ENCODE results near the gene MRPL44. TPM values are rescaled to one million over a fixed set of nuclear protein-coding genes. Genes with fewer than 3 reads are reported as not detected.
A peak's percentile ranks its signal among the peaks of the same experiment; 100 is the strongest.

Gene MRPL44
- 55.9 and 58.6 TPM in 2 replicates for total RNA-seq (2014; rRNA removed; shearing (Covaris generic))

GRCh38 chr2:223957092-223957851 is at the start of gene MRPL44:
Gene MRPL44 (plus strand): TSS chr2:223957463. CDS start chr2:223957473, 10 bp downstream.
- no peaks in the 10 kb centered on the region for H3K9me3 ChIP-seq (replicated peaks)
- H3K4me3 ChIP-seq: peak within 1 kb of the TSS; percentile 87
- H3K36me3 ChIP-seq: peaks cover 20% of the 10 kb centered on the region
- peak; percentile 98 for DNase-seq
- peak within 1 kb of the TSS; percentile 76 for H3K27ac ChIP-seq
- no peaks in the 10 kb centered on the region for H3K27me3 ChIP-seq
- peaks cover 29% of the 10 kb centered on the region for H3K4me1 ChIP-seq

GRCh38 chr2:223908304-223908998 is 48.8 kb upstream of the MRPL44 start:
- Histone ChIP-seq H3K9me3 (replicated peaks) (no peaks in the 10 kb centered on the region), H3K27me3 (no peaks in the 10 kb centered on the region), H3K4me3 (no peak overlapping the region), H3K36me3 (peaks cover 24% of the 10 kb centered on the region), H3K27ac (no peak overlapping the region), H3K4me1 (no peaks in the 10 kb centered on the region)
- DNase-seq: no peak

DNA sequence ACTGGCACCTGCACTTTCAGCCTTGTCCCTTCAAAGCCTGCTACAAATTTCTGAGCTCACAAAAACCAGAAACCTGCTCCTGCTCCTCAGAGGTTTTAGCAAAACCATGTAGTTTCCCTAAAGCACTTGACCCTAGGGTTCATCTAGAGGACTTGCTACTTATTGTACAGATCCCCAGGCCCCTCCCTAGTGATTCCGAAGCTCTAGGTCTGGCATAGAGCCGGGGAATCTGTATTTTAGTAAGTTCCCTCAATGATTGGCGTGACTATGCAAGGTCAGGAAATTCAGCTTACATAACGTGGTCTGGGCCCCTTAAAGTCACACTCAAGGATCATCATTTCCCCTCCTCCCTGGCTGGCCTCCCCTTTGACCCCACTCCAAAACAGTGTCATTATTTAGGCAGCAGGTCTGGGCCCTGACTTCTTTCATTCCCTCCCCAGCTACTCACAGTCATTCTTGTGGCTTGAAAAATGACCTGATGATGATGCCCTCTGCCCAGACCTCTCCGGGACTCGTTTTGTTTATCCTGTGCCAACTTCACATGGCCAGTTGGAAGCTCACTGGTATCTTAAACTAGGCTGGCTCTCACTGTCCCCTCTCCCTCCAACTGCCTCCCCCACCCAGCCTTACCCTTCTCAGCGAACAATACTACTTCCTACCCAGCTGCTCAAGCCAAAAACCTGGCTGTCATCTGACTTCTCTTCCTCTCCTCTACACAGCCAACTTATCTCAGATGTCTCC is 48.1 kb upstream of the MRPL44 start:
- Histone ChIP-seq H3K27ac (no peak overlapping the region), H3K9me3 (replicated peaks) (no peaks in the 10 kb centered on the region), H3K4me3 (no peak overlapping the region), H3K4me1 (no peaks in the 10 kb centered on the region), H3K27me3 (no peaks in the 10 kb centered on the region), H3K36me3 (peaks cover 19% of the 10 kb centered on the region)
- no peak for DNase-seq

DNA sequence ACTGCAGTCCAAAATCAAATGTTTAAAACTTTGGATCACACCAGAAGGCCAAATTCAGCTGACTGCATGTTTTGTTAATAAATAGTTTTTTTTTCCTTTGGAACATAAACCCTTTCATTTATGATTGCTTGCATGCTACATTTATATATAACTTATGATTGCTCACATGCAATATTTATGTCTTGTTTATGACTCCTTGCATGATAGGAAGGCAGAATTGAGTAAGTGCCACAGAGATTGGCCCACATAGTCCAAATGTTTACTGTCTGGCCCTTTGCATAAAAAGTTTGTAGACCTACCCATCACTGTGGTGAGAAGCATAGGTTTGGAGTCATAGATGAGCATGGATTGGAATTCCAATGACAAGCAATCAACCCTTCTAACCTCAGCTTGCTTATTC is 42.9 kb upstream of the MRPL44 start:
- Histone ChIP-seq H3K27ac (no peak overlapping the region), H3K4me3 (no peak overlapping the region), H3K4me1 (no peaks in the 10 kb centered on the region), H3K9me3 (replicated peaks) (no peaks in the 10 kb centered on the region), H3K27me3 (no peaks in the 10 kb centered on the region), H3K36me3 (peaks cover 27% of the 10 kb centered on the region)
- no peak for DNase-seq

DNA sequence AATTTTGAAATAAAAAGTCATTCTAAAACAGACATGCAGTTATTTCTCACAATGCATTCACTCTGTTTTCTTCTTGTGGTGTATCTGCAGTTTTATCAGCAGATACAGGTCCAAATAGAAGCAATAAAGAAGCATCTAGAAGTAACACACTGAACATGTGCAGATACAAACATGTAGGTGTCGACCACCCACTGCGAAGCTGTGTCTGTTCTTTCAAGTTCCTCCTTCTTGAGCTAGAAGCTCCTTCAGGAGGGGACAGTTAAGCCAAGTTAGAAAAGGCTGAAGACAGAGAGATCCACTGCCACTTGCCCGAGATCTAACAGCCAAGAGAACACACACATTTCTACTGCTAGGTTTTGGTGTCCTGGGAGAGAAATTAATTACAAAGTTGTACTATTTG is 42.2 kb upstream of the MRPL44 start:
- Histone ChIP-seq H3K4me1 (no peaks in the 10 kb centered on the region), H3K27ac (no peak overlapping the region), H3K27me3 (no peaks in the 10 kb centered on the region), H3K4me3 (no peak overlapping the region), H3K36me3 (peaks cover 27% of the 10 kb centered on the region), H3K9me3 (replicated peaks) (no peaks in the 10 kb centered on the region)
- no peak for DNase-seq

- no peaks in the 10 kb centered on the region for H3K9me3 ChIP-seq (replicated peaks)
- H3K4me1 ChIP-seq: no peaks in the 10 kb centered on the region
- H3K27me3 ChIP-seq: no peaks in the 10 kb centered on the region
- H3K27ac ChIP-seq: no peak overlapping the region
- DNase-seq: no peak
- H3K36me3 ChIP-seq: peaks cover 21% of the 10 kb centered on the region
- no peak overlapping the region for H3K4me3 ChIP-seq
Measured at GRCh38 chr2:223916181-223916920, 40.9 kb upstream of the MRPL44 start.

GRCh38 chr2:223918671-223919134 is 38.6 kb upstream of the MRPL44 start:
- Histone ChIP-seq H3K27me3 (no peaks in the 10 kb centered on the region), H3K27ac (no peak overlapping the region), H3K4me3 (no peak overlapping the region), H3K4me1 (no peaks in the 10 kb centered on the region), H3K9me3 (replicated peaks) (no peaks in the 10 kb centered on the region), H3K36me3 (peaks cover 20% of the 10 kb centered on the region)
- DNase-seq: no peak

DNA sequence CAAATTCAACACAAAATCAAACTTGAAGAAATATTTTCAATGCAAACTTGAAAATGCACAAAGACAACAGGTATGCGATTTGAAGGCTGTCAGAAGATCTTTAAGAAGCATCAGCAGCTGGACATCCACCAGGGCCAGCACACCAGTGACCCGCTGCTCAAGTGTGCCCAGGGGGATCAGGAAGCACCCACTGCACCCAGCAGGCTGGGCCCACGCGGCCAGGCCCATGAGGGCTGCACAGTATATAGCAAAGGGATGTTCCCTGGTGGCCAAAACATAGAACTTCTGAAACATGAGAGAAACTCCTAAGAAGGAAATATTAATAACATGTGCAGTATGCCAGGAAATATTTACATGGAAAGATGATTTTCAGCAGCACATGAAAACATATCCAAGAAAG is 37.2 kb upstream of the MRPL44 start:
- no peaks in the 10 kb centered on the region for H3K27me3 ChIP-seq
- no peaks in the 10 kb centered on the region for H3K9me3 ChIP-seq (replicated peaks)
- no peaks in the 10 kb centered on the region for H3K4me1 ChIP-seq
- no peak overlapping the region for H3K4me3 ChIP-seq
- DNase-seq: no peak
- no peak overlapping the region for H3K27ac ChIP-seq
- H3K36me3 ChIP-seq: peaks cover 17% of the 10 kb centered on the region

DNA sequence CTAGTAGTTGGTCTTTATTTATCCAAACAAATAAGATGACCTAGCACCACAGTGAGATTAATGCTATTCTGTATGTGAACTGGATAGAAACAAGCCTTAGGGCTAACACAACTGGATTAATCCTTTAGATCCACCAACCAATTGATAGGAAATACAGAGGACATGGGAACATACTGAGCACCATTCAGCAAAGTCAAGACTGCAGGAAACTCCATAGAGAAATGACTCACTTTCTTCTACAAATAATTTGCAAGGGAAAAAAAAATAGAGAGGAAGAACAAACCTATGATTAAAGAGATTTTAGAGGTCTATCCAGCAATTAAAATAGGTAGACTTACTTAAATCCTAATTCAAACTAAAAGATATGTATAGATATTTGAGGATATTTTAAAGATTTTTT is 36.1 kb upstream of the MRPL44 start:
- Histone ChIP-seq H3K9me3 (replicated peaks) (no peaks in the 10 kb centered on the region), H3K27me3 (no peaks in the 10 kb centered on the region), H3K4me1 (no peaks in the 10 kb centered on the region), H3K27ac (no peak overlapping the region), H3K36me3 (peaks cover 17% of the 10 kb centered on the region), H3K4me3 (no peak overlapping the region)
- no peak for DNase-seq

GRCh38 chr2:223922308-223922707 is 35.0 kb upstream of the MRPL44 start:
- Histone ChIP-seq H3K4me1 (no peaks in the 10 kb centered on the region), H3K9me3 (replicated peaks) (0 out of 2 replicates have a peak, but pooled peaks cover 3% of the 10 kb centered on the region), H3K27ac (no peak overlapping the region), H3K27me3 (no peaks in the 10 kb centered on the region), H3K36me3 (peaks cover 13% of the 10 kb centered on the region), H3K4me3 (no peak overlapping the region)
- no peak for DNase-seq

DNA sequence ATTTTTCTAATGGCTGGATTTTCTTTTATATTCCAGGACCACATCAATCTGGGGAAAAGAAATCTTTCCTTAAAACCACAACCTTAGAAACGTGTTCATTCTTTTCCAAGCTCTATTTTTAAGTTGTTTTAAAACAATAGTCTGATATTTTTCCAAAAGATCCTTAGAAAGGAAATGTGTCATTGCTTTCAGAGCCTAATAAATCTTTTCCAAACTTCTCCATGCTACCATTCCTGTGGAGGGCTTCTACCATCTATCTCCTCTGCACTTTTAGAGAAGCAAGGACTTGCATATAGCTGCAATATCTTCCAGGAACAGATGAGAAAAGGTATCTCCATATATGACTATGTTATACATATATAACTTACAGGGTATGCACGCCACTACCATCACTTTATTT is 33.3 kb upstream of the MRPL44 start:
- no peaks in the 10 kb centered on the region for H3K27me3 ChIP-seq
- H3K27ac ChIP-seq: no peak overlapping the region
- H3K9me3 ChIP-seq (replicated peaks): 0 out of 2 replicates have a peak, but pooled peaks cover 3% of the 10 kb centered on the region
- H3K4me1 ChIP-seq: no peaks in the 10 kb centered on the region
- H3K4me3 ChIP-seq: no peak overlapping the region
- no peak for DNase-seq
- H3K36me3 ChIP-seq: peaks cover 4% of the 10 kb centered on the region; the same call in 1 of the 2 replicates

DNA sequence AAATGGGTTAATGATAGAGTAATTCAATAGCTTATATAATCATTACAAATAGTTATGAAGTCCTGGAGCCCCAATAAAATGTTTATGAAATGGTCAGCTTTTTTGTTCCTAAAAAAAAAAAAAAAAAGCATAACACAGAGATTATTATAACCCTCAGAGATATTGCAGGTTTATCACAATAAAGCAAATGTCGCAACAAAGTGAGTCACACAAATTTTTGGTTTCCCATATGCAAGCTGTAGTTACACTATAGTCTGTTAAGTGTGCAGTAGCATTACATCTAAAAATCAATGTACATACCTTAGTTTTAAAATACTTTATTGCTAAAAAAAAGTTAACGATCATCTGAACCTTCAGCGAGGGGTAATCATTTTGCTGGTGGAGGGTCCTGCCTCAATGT is 32.2 kb upstream of the MRPL44 start:
- no peak for DNase-seq
- 0 out of 2 replicates have a peak, but pooled peaks cover 3% of the 10 kb centered on the region for H3K9me3 ChIP-seq (replicated peaks)
- no peak overlapping the region for H3K27ac ChIP-seq
- H3K4me3 ChIP-seq: no peak overlapping the region
- no peaks in the 10 kb centered on the region for H3K27me3 ChIP-seq
- peaks cover 4% of the 10 kb centered on the region; the same call in 1 of the 2 replicates for H3K36me3 ChIP-seq
- H3K4me1 ChIP-seq: no peaks in the 10 kb centered on the region

- no peaks in the 10 kb centered on the region; the same call in 1 of the 2 replicates for H3K36me3 ChIP-seq
- H3K9me3 ChIP-seq (replicated peaks): 0 out of 2 replicates have a peak, but pooled peaks cover 3% of the 10 kb centered on the region
- H3K4me3 ChIP-seq: no peak overlapping the region
- no peak for DNase-seq
- no peaks in the 10 kb centered on the region for H3K4me1 ChIP-seq
- no peaks in the 10 kb centered on the region for H3K27me3 ChIP-seq
- H3K27ac ChIP-seq: no peak overlapping the region
Measured at GRCh38 chr2:223928113-223929006, 28.9 kb upstream of the MRPL44 start.

Data from SJCRH30 (cell line).